Activated naive CD8-positive, alpha-beta T cell treated with anti-CD3 and anti-CD28 coated beads, Interleukin-2, amount 50 U/mL, for 16 hours (primary cell): ENCODE results near the gene ZMAT1.
"Not testable (repeated sequence)": the region's sequence is repeated elsewhere in the genome, so short reads cannot be mapped to it uniquely, and the experiment has no call there.

ENCODE experiments used
- DNase-seq: peaks from one replicate; pipeline ENCODE4 v3.0.0-alpha.2; 2020; ENCODE audit warnings: low read depth, low spot score

Gene ZMAT1

GRCh38 chrX:101931488-101932248 is at the start of gene ZMAT1:
ZMAT1 (minus strand) TSS chrX:101932027; CDS start chrX:101932008, 19 bp downstream.
- DNase-seq, result peak; percentile 86

GRCh38 chrX:101977106-101977505 is 45.3 kb upstream of the ZMAT1 start:
- DNase-seq, result no peak

GRCh38 chrX:101973066-101973465 is 41.2 kb upstream of the ZMAT1 start:
- no peak for DNase-seq

GRCh38 chrX:101964923-101965539 is 33.2 kb upstream of the ZMAT1 start:
- DNase-seq, result not testable (repeated sequence)

- no peak for DNase-seq
These were observed 26.3 kb upstream of the ZMAT1 start for GRCh38 chrX:101958139-101958538.

- no peak for DNase-seq
These were observed 25.3 kb upstream of the ZMAT1 start for GRCh38 chrX:101957174-101957573.

GRCh38 chrX:101956556-101956955 is 24.7 kb upstream of the ZMAT1 start:
- no peak for DNase-seq

- DNase-seq, result no peak
These were observed 18.8 kb upstream of the ZMAT1 start for GRCh38 chrX:101950581-101950980.

GRCh38 chrX:101932249-101932570 is 383 bp upstream of the ZMAT1 start:
- DNase-seq, result no peak

GRCh38 chrX:101931136-101931487 is 715 bp downstream of the ZMAT1 start:
- no peak for DNase-seq

- no peak for DNase-seq
These were observed 6.1 kb downstream of the ZMAT1 start for GRCh38 chrX:101925733-101926132.

- no peak for DNase-seq
These were observed 13.1 kb downstream of the ZMAT1 start for GRCh38 chrX:101918751-101919150.

- no peak for DNase-seq
These were observed 25.6 kb downstream of the ZMAT1 start for GRCh38 chrX:101906136-101906796.

GRCh38 chrX:101904996-101905395 is 26.8 kb downstream of the ZMAT1 start:
- no peak for DNase-seq
